WI38 (cell line): ENCODE data around the gene OR2D3.

Source experiments
- H3K4me3 ChIP-seq: 2 replicates; pipeline ENCODE4 v1.5.1; 2011; ENCODE audit warnings: low read depth, mild to moderate bottlenecking, control low read depth, low read length
- TF ChIP-seq, protein P1 (sequence below): IDR thresholded peaks from 2 replicates; pipeline ENCODE4 v1.5.1; 2012; ENCODE audit warnings: low read depth, mild to moderate bottlenecking, control low read depth, low read length

Gene OR2D3

DNA sequence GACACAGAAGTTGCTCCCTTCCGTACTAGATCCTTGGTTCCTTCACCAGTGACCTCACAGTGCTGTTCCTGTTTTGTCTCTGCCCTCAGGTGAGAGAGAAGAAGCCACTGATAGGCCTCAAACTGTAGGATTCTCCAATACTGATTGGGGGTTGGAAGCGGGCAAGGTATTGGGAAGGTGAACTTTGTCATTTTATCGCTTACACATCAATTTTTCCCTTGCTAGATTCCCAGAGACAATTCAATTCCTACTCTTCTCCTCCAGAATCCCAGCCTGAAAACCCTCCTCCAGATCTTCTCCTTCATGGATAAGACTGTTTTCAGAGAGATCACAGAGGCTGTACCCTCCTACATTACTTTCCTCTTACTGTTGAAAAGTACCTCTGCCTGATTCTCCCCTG lies 9.4 kb upstream of the OR2D3 start:
- no peak overlapping the region for H3K4me3 ChIP-seq
- TF ChIP-seq, protein P1, sequence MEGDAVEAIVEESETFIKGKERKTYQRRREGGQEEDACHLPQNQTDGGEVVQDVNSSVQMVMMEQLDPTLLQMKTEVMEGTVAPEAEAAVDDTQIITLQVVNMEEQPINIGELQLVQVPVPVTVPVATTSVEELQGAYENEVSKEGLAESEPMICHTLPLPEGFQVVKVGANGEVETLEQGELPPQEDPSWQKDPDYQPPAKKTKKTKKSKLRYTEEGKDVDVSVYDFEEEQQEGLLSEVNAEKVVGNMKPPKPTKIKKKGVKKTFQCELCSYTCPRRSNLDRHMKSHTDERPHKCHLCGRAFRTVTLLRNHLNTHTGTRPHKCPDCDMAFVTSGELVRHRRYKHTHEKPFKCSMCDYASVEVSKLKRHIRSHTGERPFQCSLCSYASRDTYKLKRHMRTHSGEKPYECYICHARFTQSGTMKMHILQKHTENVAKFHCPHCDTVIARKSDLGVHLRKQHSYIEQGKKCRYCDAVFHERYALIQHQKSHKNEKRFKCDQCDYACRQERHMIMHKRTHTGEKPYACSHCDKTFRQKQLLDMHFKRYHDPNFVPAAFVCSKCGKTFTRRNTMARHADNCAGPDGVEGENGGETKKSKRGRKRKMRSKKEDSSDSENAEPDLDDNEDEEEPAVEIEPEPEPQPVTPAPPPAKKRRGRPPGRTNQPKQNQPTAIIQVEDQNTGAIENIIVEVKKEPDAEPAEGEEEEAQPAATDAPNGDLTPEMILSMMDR: no peak

DNA sequence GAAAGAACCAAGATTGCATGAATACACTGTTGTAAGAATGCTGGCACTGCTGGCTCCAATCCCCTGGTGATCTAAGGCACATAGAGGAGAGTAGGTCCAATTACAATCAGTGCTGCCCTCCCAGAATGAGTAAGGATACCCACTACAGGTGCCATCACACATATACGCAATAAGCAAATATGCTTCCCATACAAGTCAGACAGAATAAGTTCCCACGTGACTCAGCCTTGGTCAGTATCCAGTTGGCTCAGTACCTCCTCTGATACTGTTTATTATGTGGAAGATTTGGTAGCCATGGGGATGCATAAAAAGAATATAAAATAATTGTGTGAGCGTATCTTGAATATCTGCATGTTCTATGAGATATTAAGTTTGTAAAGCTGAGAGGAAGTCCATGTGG lies 8.9 kb upstream of the OR2D3 start:
- TF ChIP-seq, protein P1: no peak
- no peak overlapping the region for H3K4me3 ChIP-seq

- TF ChIP-seq, protein P1: no peak
- H3K4me3 ChIP-seq: no peak overlapping the region
These were observed 1.1 kb upstream of the OR2D3 start for GRCh38 chr11:6919698-6920097.

DNA sequence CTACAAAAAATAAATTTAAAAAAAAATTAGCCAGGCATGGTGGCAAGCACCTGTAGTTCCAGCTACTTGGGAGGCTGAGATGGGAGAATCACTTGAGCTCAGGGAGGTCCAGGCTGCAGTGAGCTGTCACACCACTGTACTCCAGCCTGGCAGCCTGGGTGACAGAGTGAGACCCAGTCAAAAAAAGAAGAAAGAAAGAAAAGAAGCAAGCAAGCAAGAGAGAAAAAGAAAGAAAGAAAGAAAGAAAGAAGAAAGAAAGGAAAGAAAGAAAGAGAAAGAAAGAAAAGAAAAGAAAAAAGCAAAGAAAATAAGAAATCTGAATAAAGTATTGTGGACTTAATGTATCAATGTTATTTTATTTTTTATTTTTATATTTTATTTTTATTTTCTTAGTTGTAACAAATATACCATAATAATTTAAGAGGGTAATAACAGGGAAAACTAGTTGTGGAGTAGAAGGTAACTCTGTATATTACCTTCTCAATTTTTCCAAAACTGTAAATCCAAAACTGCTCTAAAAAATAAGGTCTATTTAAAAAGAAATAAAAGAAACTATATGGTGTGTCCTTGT lies 4.3 kb downstream of the OR2D3 start:
- TF ChIP-seq, protein P1: no peak
- H3K4me3 ChIP-seq: no peak overlapping the region

- H3K4me3 ChIP-seq: peak overlapping the region; percentile 71
- TF ChIP-seq, protein P1: no peak
These were observed 4.9 kb downstream of the OR2D3 start for GRCh38 chr11:6925636-6926207.

DNA sequence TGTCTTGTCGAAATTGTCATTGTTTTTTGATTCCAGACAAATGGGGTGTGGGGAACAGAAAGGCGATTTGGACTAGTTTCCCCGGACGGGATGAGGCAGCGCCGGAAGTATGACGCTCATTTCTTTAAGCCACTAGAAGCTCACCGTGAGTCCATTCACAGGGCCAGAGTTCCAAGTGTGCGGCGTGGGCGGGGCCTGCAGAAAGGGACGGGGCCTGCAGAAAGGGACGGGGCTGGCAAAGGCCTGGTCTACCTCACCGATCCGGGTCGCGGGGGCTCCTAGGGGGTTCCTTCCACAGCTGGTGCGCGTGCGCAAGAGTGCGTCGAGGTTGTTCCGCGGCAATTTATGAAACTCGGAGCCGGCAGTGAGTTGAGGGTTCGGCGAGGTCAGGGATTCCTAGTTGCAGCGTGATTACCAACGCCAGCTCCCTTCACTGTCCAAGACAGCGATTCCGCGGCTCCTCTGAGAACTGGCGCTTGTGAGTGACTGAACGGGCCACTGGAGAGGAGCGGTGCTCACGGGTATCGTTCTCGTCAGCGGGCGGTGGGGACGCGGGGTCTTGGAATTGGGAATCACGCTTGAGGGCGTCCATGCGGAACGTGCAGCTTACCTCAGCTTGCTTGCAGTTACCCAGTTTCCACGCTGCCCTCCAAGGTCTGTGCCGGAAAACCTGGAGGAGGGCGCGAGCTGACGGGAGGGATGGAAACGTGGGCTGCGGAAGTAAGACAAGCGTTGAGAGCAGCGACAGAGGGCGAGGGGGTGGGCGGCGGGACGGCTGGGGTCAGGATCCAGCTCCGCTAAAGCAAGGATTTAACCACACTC lies 5.6 kb downstream of the OR2D3 start, which contains the start of gene ZNF215:
TSS of gene ZNF215 (plus strand) at position 219 of the 822 bp plus-strand sequence. CDS start 5,847 bp downstream, outside the sequence.
- TF ChIP-seq, protein P1: no peak
- peak within 1 kb of the TSS; percentile 71 for H3K4me3 ChIP-seq

GRCh38 chr11:6927030-6927617 lies 6.3 kb downstream of the OR2D3 start:
- H3K4me3 ChIP-seq: peak overlapping the region; percentile 71

More at GRCh38 chr11:6927030-6927617, 6.3 kb downstream of the OR2D3 start:
- TF ChIP-seq, protein P1: no peak
